ENCODE data around the gene SLC1A2. TPM values are rescaled to one million over a fixed set of nuclear protein-coding genes. Genes with fewer than 3 reads are reported as not detected.

SLC1A2 gene
- total RNA-seq, 1 experiment from 2014 or later: 0.50 TPM

GRCh38 chr11:35375332-35376117 is 43.8 kb downstream of the SLC1A2 start:
- no CpG with 5 or more reads among the region's 10 CpGs for WGBS (ENCODE audit: extremely low coverage, insufficient read length, low lambda C conversion rate)
- no peak overlapping the region for H3K27ac Mint-ChIP-seq
- H2BK5ac ChIP-seq (ENCODE audit: insufficient read length, low read length): no peak overlapping the region
- H2AFZ ChIP-seq (ENCODE audit: low read length): no peak overlapping the region
- no peaks in the 10 kb centered on the region for H3K27me3 ChIP-seq (ENCODE audit: insufficient read depth, low read length)
- no peak overlapping the region for H3K4me2 ChIP-seq (ENCODE audit: insufficient read depth, insufficient read length, low read length)
- H4K91ac ChIP-seq (ENCODE audit: insufficient read length, low read depth, low read length): no peak overlapping the region
- no peak overlapping the region for H3K9ac ChIP-seq (ENCODE audit: extremely low read depth, insufficient read length, low read length)
- no peaks in the 10 kb centered on the region for H3K23me2 ChIP-seq (ENCODE audit: insufficient read length, low read depth, low read length, poor library complexity, severe bottlenecking)
- H3K27ac ChIP-seq (ENCODE audit: insufficient read length, low read depth, low read length): no peak overlapping the region
- H2BK120ac ChIP-seq (ENCODE audit: low read depth, low read length, poor library complexity, severe bottlenecking): no peak overlapping the region
- no peaks in the 10 kb centered on the region for H3K4me1 ChIP-seq (ENCODE audit: insufficient read depth, low read length)
- H3K4me1 Mint-ChIP-seq: no peaks in the 10 kb centered on the region
- H3K9me3 ChIP-seq (ENCODE audit: control insufficient read depth, low read depth, low read length): no peaks in the 10 kb centered on the region
- H3K36me3 Mint-ChIP-seq (ENCODE audit: insufficient read depth in 1 of 3, low read depth in 3 of 3): no peaks in the 10 kb centered on the region
- H3T11ph ChIP-seq (ENCODE audit: low read length): no peak overlapping the region
- no peak overlapping the region for H2BK20ac ChIP-seq (ENCODE audit: low read depth, low read length, poor library complexity, severe bottlenecking)
- H2BK15ac ChIP-seq (ENCODE audit: low read depth, low read length): no peak overlapping the region
- H3K79me1 ChIP-seq (ENCODE audit: insufficient read depth, low read depth, low read length, poor library complexity, severe bottlenecking): no peaks in the 10 kb centered on the region
- no peak overlapping the region for H3K56ac ChIP-seq (ENCODE audit: insufficient read length, low read depth, low read length)
- H3K14ac ChIP-seq (ENCODE audit: insufficient read depth, low read length): no peak overlapping the region
- peaks cover 4% of the 10 kb centered on the region; the same call in 1 of the 2 replicates for H3K27me3 Mint-ChIP-seq (ENCODE audit: low read depth)
- no peak overlapping the region for H3K23ac ChIP-seq (ENCODE audit: insufficient read length, low read depth, low read length)
- no peak overlapping the region for H2AK5ac ChIP-seq (ENCODE audit: insufficient read length, low read length)
- H3K79me2 ChIP-seq (ENCODE audit: insufficient read depth, low read length): no peaks in the 10 kb centered on the region
- no peak overlapping the region for H3K4ac ChIP-seq (ENCODE audit: low read depth, low read length)
- no peak overlapping the region for H3K4me3 Mint-ChIP-seq
- no peak overlapping the region for H4K8ac ChIP-seq (replicated peaks; ENCODE audit: insufficient read length, low read depth, low read length)
- TF ChIP-seq CTCF (conservative IDR thresholded peaks at IDR 0.05): no peak
- no peaks in the 10 kb centered on the region for H3K9me3 Mint-ChIP-seq
- no peak overlapping the region for H4K5ac ChIP-seq (ENCODE audit: insufficient read length, low read depth, low read length)
- H3K18ac ChIP-seq (ENCODE audit: insufficient read length, low read depth, low read length): no peak overlapping the region
- DNase-seq: no peak
- H2BK12ac ChIP-seq (ENCODE audit: insufficient read length, low read depth, low read length): no peak overlapping the region
- no peaks in the 10 kb centered on the region for H4K20me1 ChIP-seq (ENCODE audit: control insufficient read depth, insufficient read depth, insufficient read length)

Data from H9 (cell line).